Gastrocnemius medialis (tissue), 4 donors: ENCODE measurements around the gene MVB12A.

Experiments
- CTCF ChIP-seq, 5 experiments: fragments of 450-650 bp in 3 of 5; fragments of 200-600 bp in 2 of 5; sonication (generic) in 2 of 5; IDR thresholded peaks in 4 of 5; conservative IDR thresholded peaks in 1 of 5; 1 replicate in 4 of 5; 2 replicates in 1 of 5; pipeline ENCODE4 v1.5.1; 2016 to 2019; ENCODE audit warnings: antibody characterized with exemption in 5 of 5, mild to moderate bottlenecking in 3 of 5, moderate library complexity in 3 of 5
- POLR2A ChIP-seq, 2 donors: fragments of 450-650 bp; IDR thresholded peaks; one replicate each; pipeline ENCODE4 v1.6.1; 2017; ENCODE audit warnings: antibody characterized with exemption in 2 of 2, mild to moderate bottlenecking in 2 of 2, moderate library complexity in 2 of 2

DNA sequence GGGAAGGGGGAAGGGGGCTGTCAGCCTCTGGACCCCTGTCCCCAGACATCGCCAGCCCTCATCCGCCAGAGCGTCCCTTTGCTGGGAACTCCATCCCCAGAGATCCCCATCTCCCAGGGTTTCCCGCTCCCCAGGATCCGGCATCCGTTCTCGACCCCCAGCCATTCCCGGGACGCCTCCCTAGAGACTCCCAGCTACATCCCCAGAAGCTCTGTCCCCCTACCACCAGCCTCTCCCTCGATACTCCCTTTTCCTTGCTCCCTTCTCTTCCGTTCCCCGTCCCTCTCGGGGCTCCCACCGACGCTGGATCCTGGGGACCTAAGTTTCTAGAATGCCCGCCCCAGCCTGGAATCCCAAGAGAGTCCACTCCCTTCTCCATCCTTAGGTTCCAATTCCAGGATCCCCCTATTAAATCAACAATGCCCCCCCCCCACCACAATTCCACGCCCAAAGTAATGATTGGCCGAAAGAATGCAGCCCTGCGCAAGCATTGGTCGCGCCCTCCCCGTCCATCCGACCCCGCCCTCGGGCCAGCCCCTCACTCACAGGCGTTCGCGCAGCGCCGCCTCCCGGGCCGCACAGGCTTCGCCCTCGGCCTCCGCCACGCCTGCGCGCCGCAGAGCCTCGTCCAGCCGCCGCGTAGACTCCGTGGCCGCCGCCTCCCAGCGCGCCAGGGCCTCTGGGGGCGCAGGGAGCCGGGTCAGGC is 29.0 kb upstream of the MVB12A start:
- no peak for TF ChIP-seq POLR2A (IDR thresholded peaks at IDR 0.05)
- TF ChIP-seq CTCF (IDR thresholded peaks at IDR 0.05 in 4 of 5, conservative IDR thresholded peaks at IDR 0.05 in 1 of 5) = peak; percentile 29 to 76 (median 62)
